Fibroblast of villous mesenchyme (primary cell): ENCODE data around the gene SPSB2. TPM values are rescaled to one million over a fixed set of nuclear protein-coding genes. Genes with fewer than 3 reads are reported as not detected.

Experiments
- DNase-seq: peaks from one replicate; pipeline ENCODE4 v3.0.0-alpha.2; 2010; ENCODE audit warnings: low read depth
- H3K4me3 ChIP-seq: 2 replicates; pipeline ENCODE4 v1.5.1; 2011; ENCODE audit warnings: low read depth, mild to moderate bottlenecking, low read length
- CTCF ChIP-seq: IDR thresholded peaks from 2 replicates; pipeline ENCODE4 v1.5.1; 2012; ENCODE audit warnings: low read depth, mild to moderate bottlenecking, low read length; ENCODE audit not compliant: insufficient read depth
- total RNA-seq: library from RNA; depleted of rRNA; stranded (reverse); fragments of >200 nt; gene quantifications from 2 replicates; pipeline ENCODE4 v1.2.3, GENCODE V29; 2012

The SPSB2 gene
- total RNA-seq, 1 donor: 6.0 TPM

GRCh38 chr12:6832125-6832524, 41.0 kb downstream of the SPSB2 start:
- no peak for DNase-seq
- H3K4me3 ChIP-seq: no peak overlapping the region
- TF ChIP-seq CTCF: no peak

GRCh38 chr12:6831450-6831995, 41.6 kb downstream of the SPSB2 start:
- H3K4me3 ChIP-seq: no peak overlapping the region
- TF ChIP-seq CTCF: no peak
- DNase-seq: no peak

- TF ChIP-seq CTCF: no peak
- no peak overlapping the region for H3K4me3 ChIP-seq
- no peak for DNase-seq
Measured at GRCh38 chr12:6830999-6831398, 42.1 kb downstream of the SPSB2 start.

- DNase-seq: no peak
- H3K4me3 ChIP-seq: peak overlapping the region; percentile 96
- TF ChIP-seq CTCF: no peak
Measured at GRCh38 chr12:6830286-6830890, 42.7 kb downstream of the SPSB2 start.

GRCh38 chr12:6829536-6830220, 43.4 kb downstream of the SPSB2 start:
- TF ChIP-seq CTCF: peak; percentile 31
- peak overlapping the region; percentile 96 for H3K4me3 ChIP-seq
- DNase-seq: peak; percentile 67

GRCh38 chr12:6828781-6829535, 44.1 kb downstream of the SPSB2 start:
- TF ChIP-seq CTCF: no peak
- peak overlapping the region; percentile 96 for H3K4me3 ChIP-seq
- DNase-seq: peak; percentile 74
